ENCODE measurements around the gene RCN2.

DNA sequence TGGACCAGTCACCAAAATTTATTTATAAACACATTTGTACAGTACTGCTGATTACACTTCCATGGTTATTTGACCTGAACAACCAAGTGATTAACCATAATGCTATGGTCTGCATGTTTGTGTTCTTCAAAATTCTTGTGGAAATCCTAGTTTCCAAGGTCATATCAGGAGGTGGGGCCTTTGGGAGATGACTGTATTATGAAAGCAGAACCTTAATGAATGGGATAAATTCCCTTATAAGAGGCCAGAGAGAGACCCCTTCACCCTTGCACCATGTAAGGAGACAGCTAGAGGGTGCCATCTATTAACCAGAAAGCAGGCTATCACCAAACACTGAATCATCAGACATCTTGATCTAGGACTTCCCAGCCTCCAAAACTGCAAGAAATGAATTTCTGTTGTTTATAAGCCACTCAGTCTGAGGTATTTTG lies 28.3 kb upstream of the RCN2 start:
- TF ChIP-seq, protein P1, sequence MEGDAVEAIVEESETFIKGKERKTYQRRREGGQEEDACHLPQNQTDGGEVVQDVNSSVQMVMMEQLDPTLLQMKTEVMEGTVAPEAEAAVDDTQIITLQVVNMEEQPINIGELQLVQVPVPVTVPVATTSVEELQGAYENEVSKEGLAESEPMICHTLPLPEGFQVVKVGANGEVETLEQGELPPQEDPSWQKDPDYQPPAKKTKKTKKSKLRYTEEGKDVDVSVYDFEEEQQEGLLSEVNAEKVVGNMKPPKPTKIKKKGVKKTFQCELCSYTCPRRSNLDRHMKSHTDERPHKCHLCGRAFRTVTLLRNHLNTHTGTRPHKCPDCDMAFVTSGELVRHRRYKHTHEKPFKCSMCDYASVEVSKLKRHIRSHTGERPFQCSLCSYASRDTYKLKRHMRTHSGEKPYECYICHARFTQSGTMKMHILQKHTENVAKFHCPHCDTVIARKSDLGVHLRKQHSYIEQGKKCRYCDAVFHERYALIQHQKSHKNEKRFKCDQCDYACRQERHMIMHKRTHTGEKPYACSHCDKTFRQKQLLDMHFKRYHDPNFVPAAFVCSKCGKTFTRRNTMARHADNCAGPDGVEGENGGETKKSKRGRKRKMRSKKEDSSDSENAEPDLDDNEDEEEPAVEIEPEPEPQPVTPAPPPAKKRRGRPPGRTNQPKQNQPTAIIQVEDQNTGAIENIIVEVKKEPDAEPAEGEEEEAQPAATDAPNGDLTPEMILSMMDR (conservative IDR thresholded peaks at IDR 0.05; ENCODE audit: low read depth, low read length) = peak; percentile 35; the same call in 1 of the 2 replicates
- TF ChIP-seq EZH2 (IDR thresholded peaks at IDR 0.05; ENCODE audit: borderline replicate concordance, low read depth, low read length, poor library complexity, severe bottlenecking) = no peak
